ENCODE results near the gene HPS5.

- TF ChIP-seq, protein P1, sequence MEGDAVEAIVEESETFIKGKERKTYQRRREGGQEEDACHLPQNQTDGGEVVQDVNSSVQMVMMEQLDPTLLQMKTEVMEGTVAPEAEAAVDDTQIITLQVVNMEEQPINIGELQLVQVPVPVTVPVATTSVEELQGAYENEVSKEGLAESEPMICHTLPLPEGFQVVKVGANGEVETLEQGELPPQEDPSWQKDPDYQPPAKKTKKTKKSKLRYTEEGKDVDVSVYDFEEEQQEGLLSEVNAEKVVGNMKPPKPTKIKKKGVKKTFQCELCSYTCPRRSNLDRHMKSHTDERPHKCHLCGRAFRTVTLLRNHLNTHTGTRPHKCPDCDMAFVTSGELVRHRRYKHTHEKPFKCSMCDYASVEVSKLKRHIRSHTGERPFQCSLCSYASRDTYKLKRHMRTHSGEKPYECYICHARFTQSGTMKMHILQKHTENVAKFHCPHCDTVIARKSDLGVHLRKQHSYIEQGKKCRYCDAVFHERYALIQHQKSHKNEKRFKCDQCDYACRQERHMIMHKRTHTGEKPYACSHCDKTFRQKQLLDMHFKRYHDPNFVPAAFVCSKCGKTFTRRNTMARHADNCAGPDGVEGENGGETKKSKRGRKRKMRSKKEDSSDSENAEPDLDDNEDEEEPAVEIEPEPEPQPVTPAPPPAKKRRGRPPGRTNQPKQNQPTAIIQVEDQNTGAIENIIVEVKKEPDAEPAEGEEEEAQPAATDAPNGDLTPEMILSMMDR (IDR thresholded peaks at IDR 0.05): no peak
- no peak for TF ChIP-seq POLR2AphosphoS5 (IDR thresholded peaks at IDR 0.05)
- no peak for TF ChIP-seq EP300 (IDR thresholded peaks at IDR 0.05)
- TF ChIP-seq POLR2A (IDR thresholded peaks at IDR 0.05): no peak
Observed at GRCh38 chr11:18235394-18236334, 86.3 kb downstream of the HPS5 start.

Data from gastroesophageal sphincter (tissue), 3 donors.